Mammary epithelial cell (primary cell): ENCODE measurements around the gene C2orf42.

Experiments
- CTCF ChIP-seq, 2 donors: IDR thresholded peaks in 1 of 2; conservative IDR thresholded peaks in 1 of 2; 2 replicates each; pipeline ENCODE4 v1.5.1; 2011 to 2012; ENCODE audit warnings: inconsistent platforms in 2 of 2, low read length in 2 of 2, mild to moderate bottlenecking in 2 of 2, control low read depth in 1 of 2, low read depth in 1 of 2; ENCODE audit not compliant: insufficient read depth in 1 of 2; ENCODE audit errors: extremely low read depth in 1 of 2
- EZH2 ChIP-seq: IDR thresholded peaks from 2 replicates; pipeline ENCODE4 v1.6.1; 2012; ENCODE audit warnings: low read length, inconsistent platforms, borderline replicate concordance

- TF ChIP-seq CTCF (conservative IDR thresholded peaks at IDR 0.05 in 1 of 2, IDR thresholded peaks at IDR 0.05 in 1 of 2; ENCODE audit: extremely low read depth in 1 of 2, insufficient read depth in 1 of 2, low read depth in 1 of 2, low read length in 2 of 2) (no peak), EZH2 (no peak)
Observed at GRCh38 chr2:70121627-70122372, 69.0 kb downstream of the C2orf42 start.
